IMR-90 (cell line): ENCODE measurements around the gene WDR81. TPM values are rescaled to one million over a fixed set of nuclear protein-coding genes. Genes with fewer than 3 reads are reported as not detected.

ENCODE experiments used
- ATAC-seq: fragments of 200-7000 bp; cut with Tn5 transposase; 2 replicates; pipeline ENCODE4 v1.9.1; 2020; ENCODE audit warnings: low read depth, mild to moderate bottlenecking, moderate library complexity
- BruUV-seq: library from RNA; stranded (reverse); fragments of 400-500 nt; replicated peaks from 2 replicates; lab custom pipeline; 2021; lab: Mats Ljungman, UMichigan
- CTCF ChIA-PET: fragments of 300-600 bp; formaldehyde crosslinking; extraction: SDS; loops from one replicate; lab custom pipeline; 2021; ENCODE audit warnings: antibody characterized with exemption; lab: Yijun Ruan, JAX
- POLR2A ChIA-PET: fragments of 300-600 bp; sonication (Branson Sonifier 250); formaldehyde crosslinking; loops from one replicate; lab custom pipeline; 2022; ENCODE audit warnings: antibody characterized with exemption; ENCODE audit not compliant: unreplicated experiment; lab: Charles Lee
- DNase-seq: peaks from one replicate; pipeline ENCODE4 v3.0.0; 2013
- H2AFZ ChIP-seq: replicated peaks from 2 replicates; pipeline ENCODE3; 2013; ENCODE audit warnings: low read length, mild to moderate bottlenecking; ENCODE audit not compliant: poor library complexity
- H2AK5ac ChIP-seq: 2 replicates; pipeline ENCODE4 v1.6.1; 2013; ENCODE audit warnings: low read depth, low read length, inconsistent platforms
- H2AK9ac ChIP-seq: replicated peaks from 2 replicates; pipeline ENCODE3; 2013; ENCODE audit warnings: mild to moderate bottlenecking, low read depth, low read length, moderate library complexity; ENCODE audit not compliant: poor library complexity
- H2BK120ac ChIP-seq: 2 replicates; pipeline ENCODE4 v1.6.1; 2013; ENCODE audit warnings: low read depth, low read length, inconsistent platforms
- H2BK15ac ChIP-seq: 3 replicates; pipeline ENCODE4 v1.6.1; 2013; ENCODE audit warnings: low read depth, low read length, inconsistent platforms
- H2BK20ac ChIP-seq: 2 replicates; pipeline ENCODE4 v1.6.1; 2013; ENCODE audit warnings: low read depth, mild to moderate bottlenecking, inconsistent platforms, low read length, moderate library complexity
- H2BK5ac ChIP-seq: 2 replicates; pipeline ENCODE4 v1.6.1; 2013; ENCODE audit warnings: mild to moderate bottlenecking, low read depth, low read length, inconsistent platforms; ENCODE audit not compliant: poor library complexity, severe bottlenecking
- H3K14ac ChIP-seq: replicated peaks from 2 replicates; pipeline ENCODE4 v1.6.1; 2013; ENCODE audit warnings: low read depth, low read length, inconsistent platforms
- H3K18ac ChIP-seq: 2 replicates; pipeline ENCODE4 v1.6.1; 2013; ENCODE audit warnings: low read depth, low read length, control low read depth
- H3K23ac ChIP-seq: 2 replicates; pipeline ENCODE4 v1.6.1; 2013; ENCODE audit warnings: low read depth, low read length, inconsistent platforms
- H3K27ac ChIP-seq: 2 replicates; pipeline ENCODE4 v1.5.1; 2013; ENCODE audit warnings: mild to moderate bottlenecking, control low read depth, low read length; ENCODE audit not compliant: insufficient read depth
- H3K27me3 ChIP-seq: 2 replicates; pipeline ENCODE4 v1.6.1; 2013; ENCODE audit warnings: low read length; ENCODE audit not compliant: control insufficient read depth, insufficient read depth
- H3K36me3 ChIP-seq: 2 replicates; pipeline ENCODE4 v1.6.1; 2013; ENCODE audit warnings: low read length, mixed read lengths; ENCODE audit not compliant: control insufficient read depth, insufficient read depth
- H3K4ac ChIP-seq: 2 replicates; pipeline ENCODE4 v1.6.1; 2013; ENCODE audit warnings: low read depth, low read length, inconsistent platforms
- H3K4me1 ChIP-seq: 2 replicates; pipeline ENCODE4 v1.6.1; 2013; ENCODE audit warnings: low read length, mixed read lengths; ENCODE audit not compliant: control insufficient read depth, insufficient read depth
- H3K4me2 ChIP-seq: 2 replicates; pipeline ENCODE4 v1.6.1; 2013; ENCODE audit warnings: low read depth, mild to moderate bottlenecking, control low read depth, low read length, moderate library complexity
- H3K4me3 ChIP-seq: 2 replicates; pipeline ENCODE4 v1.5.1; 2013; ENCODE audit warnings: low read depth, mild to moderate bottlenecking, control low read depth, low read length, moderate library complexity; ENCODE audit not compliant: insufficient read depth
- H3K56ac ChIP-seq: 2 replicates; pipeline ENCODE4 v1.6.1; 2013; ENCODE audit warnings: low read length, inconsistent platforms; ENCODE audit not compliant: insufficient read depth; ENCODE audit errors: extremely low read depth
- H3K79me1 ChIP-seq, 2 experiments: 2 replicates each; pipeline ENCODE4 v1.6.1; 2013; ENCODE audit warnings: low read length in 2 of 2, inconsistent platforms in 1 of 2, low read depth in 1 of 2
- H3K9ac ChIP-seq: 2 replicates; pipeline ENCODE4 v1.6.1; 2013; ENCODE audit warnings: low read depth, low read length, control low read depth
- H3K9me1 ChIP-seq: 2 replicates; pipeline ENCODE4 v1.6.1; 2013; ENCODE audit warnings: low read length, inconsistent platforms; ENCODE audit not compliant: insufficient read depth
- H3K9me3 ChIP-seq: 2 replicates; pipeline ENCODE4 v1.6.1; 2013; ENCODE audit warnings: low read length; ENCODE audit not compliant: control insufficient read depth, insufficient read depth
- H4K20me1 ChIP-seq: 2 replicates; pipeline ENCODE4 v1.6.1; 2013; ENCODE audit warnings: low read length, inconsistent platforms; ENCODE audit not compliant: insufficient read depth
- H4K5ac ChIP-seq: 2 replicates; pipeline ENCODE4 v1.6.1; 2013; ENCODE audit warnings: mild to moderate bottlenecking, low read depth, low read length, control low read depth
- H4K8ac ChIP-seq, 2 experiments: 2 replicates each; pipeline ENCODE4 v1.6.1; 2013; ENCODE audit warnings: low read depth in 2 of 2, low read length in 2 of 2, control low read depth in 1 of 2, inconsistent platforms in 1 of 2
- H4K91ac ChIP-seq: 2 replicates; pipeline ENCODE4 v1.6.1; 2013; ENCODE audit warnings: low read depth, low read length, inconsistent platforms; ENCODE audit not compliant: insufficient read depth
- CTCF ChIP-seq: conservative IDR thresholded peaks from 2 replicates; pipeline ENCODE4 v1.5.1; 2012; ENCODE audit warnings: mild to moderate bottlenecking, low read depth, low read length, improper control_type of control experiment
- RFX5 ChIP-seq: IDR thresholded peaks from 2 replicates; pipeline ENCODE4 v1.8.0; 2012; ENCODE audit warnings: low read depth, mild to moderate bottlenecking, low read length, moderate library complexity
- WGBS, 2 experiments: methylation state at CpG; one replicate each; pipeline versions ENCODE4 v1.1.5 to v1.1.7; 2013; ENCODE audit warnings: missing lambda C conversion rate in 2 of 2; ENCODE audit not compliant: insufficient read length in 1 of 2; ENCODE audit errors: extremely low coverage in 2 of 2; 5-methylcytosine and 5-hydroxymethylcytosine counted together
- dilution Hi-C: fragments of 300-500 bp; cut with HindIII; formaldehyde crosslinking; loops from one replicate; pipeline ENCODE4 v1.14.3; 2018; ENCODE audit warnings: low sequenced_read_pairs; ENCODE audit not compliant: unreplicated experiment
- in situ Hi-C: fragments of 300-500 bp; cut with MboI; formaldehyde crosslinking; loops from 3 replicates; pipeline ENCODE4 v1.14.3; 2019; ENCODE audit warnings: low sequenced_read_pairs, inconsistent platforms, mixed read lengths
- intact Hi-C: fragments of 100-400 bp; cut with micrococcal nuclease; formaldehyde crosslinking; loops from 2 replicates; pipeline ENCODE4 v1.10.0; 2022
- polyA plus RNA-seq, 3 experiments: library from polyadenylated mRNA; depleted of rRNA; stranded (reverse); fragments of >200 nt; gene quantifications; 2 replicates each; pipeline ENCODE4 v1.2.3, GENCODE V29; 2012; ENCODE audit warnings: low replicate concordance in 1 of 3
- total RNA-seq: library from RNA; depleted of rRNA; stranded (reverse); fragments of >200 nt; gene quantifications from 2 replicates; pipeline ENCODE4 v1.2.3, GENCODE V29; 2012

The WDR81 gene
- total and polyA plus RNA-seq, 2 of the 4 experiments (the other 2 are of a cell fraction), result 3.0 to 8.4 TPM

GRCh38 chr17:1724869-1725641 is 551 bp downstream of the WDR81 start:
- DNase-seq (no peak), ATAC-seq (peak; percentile 73)
- Histone ChIP-seq H3K4me2 (peak overlapping the region; percentile 78), H3K4me3 (peak overlapping the region; percentile 70), H3K79me1 (peaks cover 10 to 19% of the 10 kb centered on the region in 2 experiments), H3K23ac (peak overlapping the region; percentile 74), H3K4me1 (peaks cover 11% of the 10 kb centered on the region), H2BK15ac (no peak overlapping the region; the same call in 2 of the 3 replicates), H4K20me1 (no peaks in the 10 kb centered on the region), H4K91ac (peak overlapping the region; percentile 51), H4K5ac (no peak overlapping the region; the same call in 1 of the 2 replicates), H2BK120ac (no peak overlapping the region; the same call in 1 of the 2 replicates), H3K9me3 (no peaks in the 10 kb centered on the region), H4K8ac (peak overlapping the region; percentile 60 to 71), H2BK5ac (peak overlapping the region; percentile 8), H2AK9ac (peak overlapping the region; percentile 98), H2AFZ (peak overlapping the region; percentile 98), H2AK5ac (peak overlapping the region; percentile 91), H3K36me3 (peaks cover 22% of the 10 kb centered on the region; the same call in 1 of the 2 replicates), H2BK20ac (no peak overlapping the region), H3K4ac (peak overlapping the region; percentile 64), H3K9ac (peak overlapping the region; percentile 49; the same call in 1 of the 2 replicates), H3K18ac (no peak overlapping the region), H3K27ac (peak overlapping the region; percentile 28; the same call in 1 of the 2 replicates), H3K27me3 (no peaks in the 10 kb centered on the region), H3K14ac (no peak overlapping the region), H3K9me1 (peaks cover 11% of the 10 kb centered on the region), H3K56ac (no peak overlapping the region)
- CTCF ChIA-PET, result no interaction called here
- in situ Hi-C loops, result loop anchor here (5.0 to 25.0 kb wide), 2 partner anchors 62 to 312 kb away; partner anchors contain the start of genes DPH1, OVCA2 and RTN4RL1
- 38% methylated on average over 7 of the region's 51 CpGs; no CpG with 5 or more reads in 1 of the 2 experiments for WGBS, 2 experiments
- dilution Hi-C loops, result no loop called here
- TF ChIP-seq RFX5 (no peak), CTCF (peak; percentile 18; the same call in 1 of the 2 replicates)
- POLR2A ChIA-PET, result no interaction called here
- intact Hi-C loops, result no loop called here
- BruUV-seq, result no TSS peak
